CD4-positive, alpha-beta T cell (primary cell): ENCODE data around the gene BRIX1. TPM values are rescaled to one million over a fixed set of nuclear protein-coding genes. Genes with fewer than 3 reads are reported as not detected.

Experiments
- ATAC-seq: fragments of 200-7000 bp; cut with Tn5 transposase; one replicate; pipeline ENCODE4 v1.10.0; 2022; ENCODE audit warnings: mild to moderate bottlenecking; ENCODE audit not compliant: poor library complexity
- CTCF ChIA-PET: fragments of 350-600 bp; sonication (Branson Sonifier 250); formaldehyde crosslinking; loops from one replicate; lab custom pipeline; 2021; ENCODE audit warnings: antibody characterized with exemption, inconsistent platforms; lab: Charles Lee
- POLR2A ChIA-PET: fragments of 350-600 bp; sonication (Branson Sonifier 250); formaldehyde crosslinking; loops from one replicate; lab custom pipeline; 2021; ENCODE audit warnings: antibody characterized with exemption, inconsistent platforms; lab: Charles Lee
- DNase-seq, 14 experiments: peaks; one replicate each; pipeline ENCODE4 v3.0.0-alpha.2; 2013 to 2020; ENCODE audit warnings: mixed read lengths in 2 of 14
- H3K27ac ChIP-seq, 2 donors: one replicate each; pipeline versions ENCODE4 v1.5.1 to v1.7.0; 2013; ENCODE audit warnings: low read length in 2 of 2, low read depth in 1 of 2, mild to moderate bottlenecking in 1 of 2
- H3K27me3 ChIP-seq, 2 experiments: 1 replicate in 1 of 2; 2 replicates in 1 of 2; pipeline versions ENCODE4 v1.6.1 to v1.7.0; 2013; ENCODE audit warnings: low read length in 2 of 2, control low read depth in 1 of 2, mild to moderate bottlenecking in 1 of 2, moderate library complexity in 1 of 2; ENCODE audit not compliant: insufficient read depth in 2 of 2, control insufficient read depth in 1 of 2
- H3K36me3 ChIP-seq: one replicate; pipeline ENCODE4 v1.6.1; 2013; ENCODE audit warnings: low read length, control low read depth; ENCODE audit not compliant: insufficient read depth
- H3K4me1 ChIP-seq: one replicate; pipeline ENCODE4 v1.6.1; 2013; ENCODE audit warnings: low read length, control low read depth; ENCODE audit not compliant: insufficient read depth
- H3K4me3 ChIP-seq: one replicate; pipeline ENCODE4 v1.5.1; 2013; ENCODE audit warnings: mild to moderate bottlenecking, low read length, moderate library complexity
- H3K9me3 ChIP-seq, 2 experiments: 1 replicate in 1 of 2; 2 replicates in 1 of 2; pipeline versions ENCODE4 v1.6.1 to v1.7.0; 2013; ENCODE audit warnings: low read length in 2 of 2, mild to moderate bottlenecking in 2 of 2, control low read depth in 1 of 2, moderate library complexity in 1 of 2; ENCODE audit not compliant: control insufficient read depth in 1 of 2, insufficient read depth in 1 of 2
- H3K27ac Mint-ChIP-seq: one replicate; pipeline ENCODE4 v1.8.0; 2020; ENCODE audit warnings: mixed read lengths
- H3K27me3 Mint-ChIP-seq: one replicate; pipeline ENCODE4 v1.8.0; 2021; ENCODE audit warnings: mixed read lengths
- H3K36me3 Mint-ChIP-seq: one replicate; pipeline ENCODE4 v1.8.0; 2021; ENCODE audit warnings: low read depth, mixed read lengths
- H3K4me1 Mint-ChIP-seq: one replicate; pipeline ENCODE4 v1.8.0; 2021; ENCODE audit warnings: low read depth, mixed read lengths
- H3K4me3 Mint-ChIP-seq: one replicate; pipeline ENCODE4 v1.8.0; 2020; ENCODE audit warnings: mild to moderate bottlenecking, mixed read lengths
- H3K9me3 Mint-ChIP-seq: one replicate; pipeline ENCODE4 v1.8.0; 2020; ENCODE audit warnings: mixed read lengths
- CTCF ChIP-seq: fragments of 200-600 bp; IDR thresholded peaks from one replicate; pipeline ENCODE4 v1.8.0; 2022; ENCODE audit warnings: antibody characterized with exemption, mild to moderate bottlenecking
- intact Hi-C, 2 experiments: fragments of 100-400 bp; cut with DNase I in 1 of 2; cut with micrococcal nuclease in 1 of 2; formaldehyde crosslinking; loops; one replicate each; pipeline versions ENCODE4 v1.15.1 to v1.9.0; 2023 to 2025; cut with DNase I, micrococcal nuclease
- total RNA-seq, 174 experiments: library from RNA in 2 of 174; stranded (reverse) in 2 of 174; gene quantifications; one replicate each; pipeline ENCODE4 v1.2.3 and lab custom pipeline; 2021 to 2026

The BRIX1 gene
- total RNA-seq, 2 experiments from 2014 or later = 29.7 to 30.2 TPM

- ChIA-PET POLR2A (interaction anchor here (1.6 kb wide), 1 partner anchor 9 kb away, joined by 15 read pairs; the partner anchor contains the start of genes BRIX1 and RAD1), CTCF (interaction anchor here (0.8 to 1.2 kb wide), 2 partner anchors 9 to 26 kb away, joined by 3 to 6 read pairs; partner anchors contain the start of genes BRIX1 and RAD1)
Observed at GRCh38 chr5:34923694-34924461, 8.4 kb downstream of the BRIX1 start.

GRCh38 chr5:34924462-34924765 is 8.9 kb downstream of the BRIX1 start:
- no peaks in the 10 kb centered on the region for H3K9me3 Mint-ChIP-seq
- H3K4me1 Mint-ChIP-seq = peaks cover 6% of the 10 kb centered on the region
- Histone ChIP-seq H3K27ac (no peak overlapping the region), H3K9me3 (no peaks in the 10 kb centered on the region), H3K36me3 (peaks cover 73% of the 10 kb centered on the region), H3K4me3 (no peak overlapping the region), H3K27me3 (no peaks in the 10 kb centered on the region), H3K4me1 (peaks cover 5% of the 10 kb centered on the region)
- ChIA-PET CTCF (interaction anchor here (0.8 to 1.2 kb wide), 2 partner anchors 9 to 26 kb away, joined by 3 to 6 read pairs; partner anchors contain the start of genes BRIX1 and RAD1), POLR2A (interaction anchor here (1.6 kb wide), 1 partner anchor 9 kb away, joined by 15 read pairs; the partner anchor contains the start of genes BRIX1 and RAD1)
- H3K4me3 Mint-ChIP-seq = no peak overlapping the region
- H3K36me3 Mint-ChIP-seq = peaks cover 72% of the 10 kb centered on the region
- DNase-seq = no peak
- H3K27ac Mint-ChIP-seq = no peak overlapping the region
- H3K27me3 Mint-ChIP-seq = no peaks in the 10 kb centered on the region
- TF ChIP-seq CTCF = no peak
- no peak for ATAC-seq
- intact Hi-C loops = loop anchor here in 1 of 2 experiments (10.0 kb wide), 1 partner anchor 1320 kb away; the partner anchor contains the start of gene NADK2

More at GRCh38 chr5:34923694-34924461, 8.4 kb downstream of the BRIX1 start:
- Histone ChIP-seq H3K9me3 (no peaks in the 10 kb centered on the region), H3K27me3 (no peaks in the 10 kb centered on the region), H3K27ac (no peak overlapping the region), H3K4me3 (no peak overlapping the region), H3K4me1 (peaks cover 2% of the 10 kb centered on the region), H3K36me3 (peaks cover 75% of the 10 kb centered on the region)
- no peak overlapping the region for H3K4me3 Mint-ChIP-seq
- no peak for TF ChIP-seq CTCF
- peaks cover 67% of the 10 kb centered on the region for H3K36me3 Mint-ChIP-seq
- no peaks in the 10 kb centered on the region for H3K9me3 Mint-ChIP-seq
- DNase-seq (peak in 3 of 14 experiments; percentile 29 to 43 (median 35)), ATAC-seq (peak; percentile 59)
- peaks cover under 1% of the 10 kb centered on the region for H3K4me1 Mint-ChIP-seq
- H3K27me3 Mint-ChIP-seq = no peaks in the 10 kb centered on the region
- intact Hi-C loops = loop anchor here in 1 of 2 experiments (10.0 kb wide), 1 partner anchor 1321 kb away; the partner anchor contains the start of gene NADK2
- H3K27ac Mint-ChIP-seq = no peak overlapping the region

- Histone ChIP-seq H3K9me3 (no peaks in the 10 kb centered on the region), H3K27ac (no peak overlapping the region), H3K4me1 (peaks cover 15% of the 10 kb centered on the region), H3K36me3 (peaks cover 53% of the 10 kb centered on the region), H3K4me3 (no peak overlapping the region), H3K27me3 (no peaks in the 10 kb centered on the region)
- Mint-ChIP-seq H3K4me3 (no peak overlapping the region), H3K4me1 (peaks cover 23% of the 10 kb centered on the region), H3K36me3 (peaks cover 67% of the 10 kb centered on the region), H3K27ac (no peak overlapping the region), H3K9me3 (no peaks in the 10 kb centered on the region), H3K27me3 (no peaks in the 10 kb centered on the region)
- no peak for TF ChIP-seq CTCF
- no peak for DNase-seq
- CTCF ChIA-PET = no interaction called here
- POLR2A ChIA-PET = no interaction called here
- no peak for ATAC-seq
- intact Hi-C loops = loop anchor here (5.0 to 10.0 kb wide), 3 partner anchors 1226 to 1318 kb away; partner anchors contain the start of genes NADK2 (in 2 of the 2), LMBRD2 (in 1 of the 2) and SKP2 (in 1 of the 2)
Observed at GRCh38 chr5:34926318-34926888, 10.9 kb downstream of the BRIX1 start.
